HEK293T (cell line): ENCODE results near the gene NFIX.
A peak's percentile ranks its signal among the peaks of the same experiment; 100 is the strongest.

Source experiments
- CTCF ChIA-PET: fragments of 350-600 bp; formaldehyde crosslinking; extraction: SDS; loops from one replicate; lab custom pipeline; 2021; ENCODE audit warnings: antibody characterized with exemption, inconsistent platforms; lab: Yijun Ruan, JAX
- POLR2A ChIA-PET: fragments of 350-600 bp; formaldehyde crosslinking; extraction: SDS; loops from one replicate; lab custom pipeline; 2020; ENCODE audit warnings: antibody characterized with exemption, inconsistent platforms; lab: Yijun Ruan, JAX
- DNase-seq: peaks from one replicate; pipeline ENCODE4 v3.0.0; 2012; ENCODE audit warnings: mixed read lengths; ENCODE audit errors: extremely low spot score
- ARNT ChIP-seq: fragments of 450-650 bp; IDR thresholded peaks from 2 replicates; pipeline ENCODE4 v1.6.1; 2017; ENCODE audit warnings: mild to moderate bottlenecking
- BHLHE40 ChIP-seq: fragments of 450-650 bp; IDR thresholded peaks from 2 replicates; pipeline ENCODE4 v1.6.1; 2016; ENCODE audit warnings: mild to moderate bottlenecking, moderate library complexity, borderline replicate concordance
- CTBP1 ChIP-seq: fragments of 450-650 bp; IDR thresholded peaks from 2 replicates; pipeline ENCODE4 v1.6.1; 2016; ENCODE audit warnings: borderline replicate concordance
- ELF4 ChIP-seq: fragments of 450-650 bp; IDR thresholded peaks from 2 replicates; pipeline ENCODE4 v1.6.1; 2017; ENCODE audit warnings: antibody characterized with exemption
- FOXA1 ChIP-seq: fragments of 450-650 bp; IDR thresholded peaks from 2 replicates; pipeline ENCODE4 v1.6.1; 2016; ENCODE audit warnings: mild to moderate bottlenecking
- FOXK2 ChIP-seq: fragments of 450-650 bp; IDR thresholded peaks from 2 replicates; pipeline ENCODE4 v1.6.1; 2016; ENCODE audit warnings: mild to moderate bottlenecking
- FOXM1 ChIP-seq: fragments of 450-650 bp; IDR thresholded peaks from 2 replicates; pipeline ENCODE4 v1.6.1; 2017; ENCODE audit warnings: mild to moderate bottlenecking, borderline replicate concordance
- HDGF ChIP-seq: fragments of 450-650 bp; IDR thresholded peaks from 2 replicates; pipeline ENCODE4 v1.6.1; 2017; ENCODE audit warnings: antibody characterized with exemption, borderline replicate concordance
- L3MBTL2 ChIP-seq: fragments of 450-650 bp; conservative IDR thresholded peaks from 2 replicates; pipeline ENCODE4 v1.6.1; 2016; ENCODE audit warnings: mild to moderate bottlenecking
- LEF1 ChIP-seq: fragments of 450-650 bp; IDR thresholded peaks from 2 replicates; pipeline ENCODE4 v1.6.1; 2017; ENCODE audit warnings: mild to moderate bottlenecking, borderline replicate concordance
- NFRKB ChIP-seq: fragments of 450-650 bp; IDR thresholded peaks from 2 replicates; pipeline ENCODE4 v1.6.1; 2016; ENCODE audit warnings: mild to moderate bottlenecking, moderate library complexity
- SP1 ChIP-seq: fragments of 450-650 bp; IDR thresholded peaks from 2 replicates; pipeline ENCODE4 v1.6.1; 2017
- SUZ12 ChIP-seq: fragments of 450-650 bp; IDR thresholded peaks from 2 replicates; pipeline ENCODE4 v1.6.1; 2016; ENCODE audit warnings: mild to moderate bottlenecking
- TARDBP ChIP-seq: fragments of 450-650 bp; IDR thresholded peaks from 2 replicates; pipeline ENCODE4 v1.6.1; 2016
- ZNF384 ChIP-seq: fragments of 450-650 bp; IDR thresholded peaks from 2 replicates; pipeline ENCODE4 v1.6.1; 2016
- TF ChIP-seq, protein P1 (sequence below): fragments of 450-650 bp; IDR thresholded peaks from 2 replicates; pipeline ENCODE4 v1.6.1; 2016

NFIX gene

GRCh38 chr19:12994701-12995595 is at the start of gene NFIX:
Gene NFIX, plus strand, starts transcription at chr19:12995475. Its CDS starts 363 bp downstream, at chr19:12995838.
- ChIA-PET POLR2A (no interaction called here), CTCF (no interaction called here)
- no peak for TF ChIP-seq SP1
- TF ChIP-seq, protein P1, sequence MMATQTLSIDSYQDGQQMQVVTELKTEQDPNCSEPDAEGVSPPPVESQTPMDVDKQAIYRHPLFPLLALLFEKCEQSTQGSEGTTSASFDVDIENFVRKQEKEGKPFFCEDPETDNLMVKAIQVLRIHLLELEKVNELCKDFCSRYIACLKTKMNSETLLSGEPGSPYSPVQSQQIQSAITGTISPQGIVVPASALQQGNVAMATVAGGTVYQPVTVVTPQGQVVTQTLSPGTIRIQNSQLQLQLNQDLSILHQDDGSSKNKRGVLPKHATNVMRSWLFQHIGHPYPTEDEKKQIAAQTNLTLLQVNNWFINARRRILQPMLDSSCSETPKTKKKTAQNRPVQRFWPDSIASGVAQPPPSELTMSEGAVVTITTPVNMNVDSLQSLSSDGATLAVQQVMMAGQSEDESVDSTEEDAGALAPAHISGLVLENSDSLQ: 0 out of 2 replicates have a peak, but pooled peaks have one; percentile 10
- TF ChIP-seq L3MBTL2: peak; percentile 82
- peak; percentile 60 for DNase-seq

DNA sequence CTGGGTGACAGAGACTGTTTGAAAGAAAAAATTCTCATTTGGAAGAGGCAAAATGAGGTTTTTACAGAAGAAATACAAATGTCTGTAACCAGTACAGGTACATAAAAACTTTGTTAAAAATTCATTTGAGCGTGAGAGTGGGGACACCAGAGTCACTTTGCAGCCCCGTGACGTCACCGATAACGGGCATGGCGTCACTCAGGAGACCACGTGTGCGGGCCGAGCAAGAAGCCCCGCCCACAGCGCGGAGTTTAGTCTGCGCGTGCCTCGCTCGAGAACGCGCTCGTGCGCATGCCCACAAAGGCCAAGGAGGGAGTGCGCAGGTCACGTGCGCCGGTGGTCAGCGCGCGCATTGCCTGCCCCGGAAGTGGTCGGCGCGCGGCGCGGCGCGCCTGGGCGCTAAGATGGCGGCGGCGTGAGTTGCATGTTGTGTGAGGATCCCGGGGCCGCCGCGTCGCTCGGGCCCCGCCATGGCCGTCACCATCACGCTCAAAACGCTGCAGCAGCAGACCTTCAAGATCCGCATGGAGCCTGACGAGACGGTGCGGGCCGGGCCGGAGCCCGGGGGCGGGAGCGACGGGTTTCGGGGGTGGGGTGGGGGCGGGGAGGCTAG is 49.7 kb upstream of the NFIX start, which contains the start of gene RAD23A:
RAD23A (plus strand) TSS at position 384 of the 613 bp plus-strand sequence; CDS start at position 471, 87 bp downstream.
- ChIA-PET CTCF (no interaction called here), POLR2A (interaction anchor here (0.6 to 1.5 kb wide), 12 partner anchors 8 to 213 kb away, joined by 3 to 13 read pairs (median 3); partner anchors contain the start of genes FARSA, GCDH and RTBDN)
- peak; percentile 96 for DNase-seq
- no peak for TF ChIP-seq NFRKB
- TF ChIP-seq FOXM1: no peak
- no peak for TF ChIP-seq HDGF
- TF ChIP-seq ZNF384: no peak
- TF ChIP-seq FOXA1: no peak
- TF ChIP-seq SP1: no peak
- TF ChIP-seq LEF1: no peak
- peak; percentile 38; the same call in 1 of the 2 replicates for TF ChIP-seq L3MBTL2
- 0 out of 2 replicates have a peak, but pooled peaks have one; percentile 48 for TF ChIP-seq CTBP1
- TF ChIP-seq TARDBP: no peak; the same call in 1 of the 2 replicates
- TF ChIP-seq FOXK2: no peak
- no peak for TF ChIP-seq ARNT
- no peak for TF ChIP-seq SUZ12
- TF ChIP-seq ELF4: peak; percentile 96
- TF ChIP-seq BHLHE40: no peak
- TF ChIP-seq, protein P1: peak; percentile 74

- ChIA-PET POLR2A (interaction anchor here (0.6 to 1.5 kb wide), 14 partner anchors 8 to 230 kb away, joined by 3 to 13 read pairs (median 3); partner anchors contain the start of genes CALR, FARSA, GCDH and RTBDN), CTCF (no interaction called here)
- DNase-seq: peak; percentile 71
- TF ChIP-seq ZNF384: no peak
- no peak for TF ChIP-seq ELF4
- no peak for TF ChIP-seq SUZ12
- TF ChIP-seq, protein P1: no peak
- TF ChIP-seq LEF1: no peak
- TF ChIP-seq FOXM1: no peak
- TF ChIP-seq ARNT: no peak
- TF ChIP-seq BHLHE40: no peak
- no peak for TF ChIP-seq FOXK2
- no peak for TF ChIP-seq SP1
- no peak for TF ChIP-seq TARDBP
- TF ChIP-seq NFRKB: no peak
- TF ChIP-seq CTBP1: no peak
- TF ChIP-seq HDGF: no peak
- no peak for TF ChIP-seq FOXA1
- no peak; the same call in 1 of the 2 replicates for TF ChIP-seq L3MBTL2
Observed at GRCh38 chr19:12946092-12946721, 49.1 kb upstream of the NFIX start.

DNA sequence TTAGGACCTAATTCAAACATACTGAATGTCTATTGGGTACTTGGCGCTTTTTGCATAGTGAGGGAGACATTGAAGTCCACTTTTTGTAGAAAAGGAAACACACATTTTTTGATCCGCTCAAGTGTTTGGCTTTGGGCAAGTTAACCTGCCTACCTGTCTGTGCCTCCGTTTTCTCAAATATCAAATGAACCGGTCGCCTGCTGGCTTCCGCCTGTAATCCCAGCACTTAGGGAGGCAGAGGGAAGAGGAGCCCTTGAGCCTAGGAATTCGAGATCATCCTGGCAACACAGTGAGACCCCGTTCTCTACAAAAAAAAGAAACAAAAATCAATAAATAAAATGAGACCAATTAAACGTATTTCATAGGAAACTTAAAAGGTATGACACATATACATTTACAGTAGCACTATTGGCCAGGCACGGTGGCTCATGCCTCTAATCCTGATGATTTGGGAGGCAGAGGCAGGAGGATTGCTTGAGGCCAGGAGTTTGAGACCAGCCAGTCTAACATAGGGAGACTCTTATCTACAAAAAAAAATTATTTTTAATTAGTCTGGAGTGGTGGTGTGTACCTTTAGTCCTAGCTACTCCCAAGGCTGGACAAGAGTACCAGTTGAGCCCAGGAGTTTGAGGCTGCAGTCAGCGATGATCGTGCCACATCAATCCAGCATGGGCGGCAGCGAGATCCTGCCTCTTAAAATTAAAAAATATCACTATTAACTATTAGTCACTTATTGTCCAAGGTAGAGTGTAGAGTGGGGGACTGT is 48.4 kb upstream of the NFIX start:
- ChIA-PET POLR2A (interaction anchor here (0.6 to 1.5 kb wide), 12 partner anchors 9 to 229 kb away, joined by 3 to 13 read pairs (median 3); partner anchors contain the start of genes CALR, FARSA and RTBDN), CTCF (no interaction called here)
- no peak for DNase-seq
- no peak for TF ChIP-seq FOXK2
